SK-N-SH (cell line): ENCODE measurements around the gene GGT5. TPM values are rescaled to one million over a fixed set of nuclear protein-coding genes. Genes with fewer than 3 reads are reported as not detected.

Experiments used
- CTCF ChIA-PET: fragments of 300-600, 350-600 bp; formaldehyde crosslinking; extraction: SDS; loops from one replicate; lab custom pipeline; 2021; lab: Yijun Ruan, JAX
- POLR2A ChIA-PET: fragments of 350-600 bp; sonication (Branson Sonifier 250); formaldehyde crosslinking; extraction: SDS; loops from one replicate; lab custom pipeline; 2020; ENCODE audit warnings: antibody characterized with exemption, inconsistent platforms; lab: Yijun Ruan, JAX
- DNase-seq: peaks from one replicate; pipeline ENCODE4 v3.0.0; 2012
- H2AFZ ChIP-seq: fragments of 200-600 bp; sonication (generic); 2 replicates; pipeline ENCODE4 v1.8.1; 2016; ENCODE audit warnings: antibody characterized with exemption, mild to moderate bottlenecking, low read depth
- H3F3A ChIP-seq: fragments of 200-600 bp; sonication (generic); replicated peaks from 2 replicates; pipeline ENCODE3; 2016; ENCODE audit warnings: antibody characterized with exemption, mild to moderate bottlenecking; ENCODE audit not compliant: insufficient read depth
- H3K27ac ChIP-seq, 2 experiments: fragments of 200-500 bp in 1 of 2; fragments of 200-600 bp in 1 of 2; sonication (Bioruptor generic) in 1 of 2; sonication (generic), shearing (Covaris generic) in 1 of 2; 2 replicates each; pipeline versions ENCODE4 v1.5.1 to v1.6.1; 2014 to 2016; ENCODE audit warnings: low read depth in 2 of 2, inconsistent platforms in 1 of 2, low read length in 1 of 2, mild to moderate bottlenecking in 1 of 2, mixed read lengths in 1 of 2
- H3K27me3 ChIP-seq: fragments of 200-600 bp; sonication (generic), shearing (Covaris generic); 2 replicates; pipeline ENCODE4 v1.6.1; 2016; ENCODE audit warnings: mixed run types; ENCODE audit not compliant: insufficient read depth
- H3K36me3 ChIP-seq, 2 experiments: fragments of 200-500 bp in 1 of 2; fragments of 200-600 bp in 1 of 2; sonication (Bioruptor generic) in 1 of 2; sonication (generic) in 1 of 2; replicated peaks in 1 of 2; 2 replicates each; pipeline versions ENCODE3 to v1.5.1; 2014 to 2016; ENCODE audit warnings: low read length in 1 of 2, mild to moderate bottlenecking in 1 of 2; ENCODE audit not compliant: insufficient read depth in 2 of 2, control insufficient read depth in 1 of 2
- H3K4me1 ChIP-seq, 2 experiments: fragments of 200-500 bp in 1 of 2; fragments of 200-600 bp in 1 of 2; sonication (Bioruptor generic) in 1 of 2; sonication (generic), shearing (Covaris generic) in 1 of 2; 2 replicates each; pipeline versions ENCODE4 v1.5.1 to v1.6.1; 2014 to 2016; ENCODE audit warnings: low read depth in 1 of 2, low read length in 1 of 2, mixed run types in 1 of 2; ENCODE audit not compliant: insufficient read depth in 2 of 2, control insufficient read depth in 1 of 2
- H3K4me2 ChIP-seq: fragments of 200-600 bp; sonication (generic), shearing (Covaris generic); 2 replicates; pipeline ENCODE4 v1.6.1; 2017; ENCODE audit warnings: mixed run types
- H3K4me3 ChIP-seq, 2 experiments: fragments of 200-500 bp in 1 of 2; fragments of 200-600 bp in 1 of 2; sonication (Bioruptor generic) in 1 of 2; sonication (generic), shearing (Covaris generic) in 1 of 2; 2 replicates each; pipeline versions ENCODE4 v1.5.1 to v1.8.1; 2014 to 2016; ENCODE audit warnings: low read depth in 2 of 2, inconsistent platforms in 1 of 2, low read length in 1 of 2, mild to moderate bottlenecking in 1 of 2, mixed read lengths in 1 of 2, moderate library complexity in 1 of 2
- H3K79me2 ChIP-seq: fragments of 200-600 bp; sonication (generic); 2 replicates; pipeline ENCODE4 v1.8.1; 2017; ENCODE audit warnings: mild to moderate bottlenecking; ENCODE audit not compliant: insufficient read depth
- H3K9ac ChIP-seq: fragments of 200-600 bp; sonication (generic); 2 replicates; pipeline ENCODE4 v1.6.1; 2017; ENCODE audit warnings: mixed run types
- H3K9me2 ChIP-seq: fragments of 200-600 bp; sonication (generic); 2 replicates; pipeline ENCODE4 v1.6.1; 2017; ENCODE audit warnings: mixed run types
- H3K9me3 ChIP-seq: fragments of 200-600 bp; sonication (generic); 2 replicates; pipeline ENCODE4 v1.6.1; 2017; ENCODE audit warnings: mixed run types, mild to moderate bottlenecking, moderate library complexity
- H4K20me1 ChIP-seq: fragments of 200-600 bp; sonication (generic); 2 replicates; pipeline ENCODE4 v1.6.1; 2017; ENCODE audit warnings: mild to moderate bottlenecking, mixed run types; ENCODE audit not compliant: insufficient read depth
- EZH2phosphoT487 ChIP-seq: fragments of 200-600 bp; sonication (generic); IDR thresholded peaks from 2 replicates; pipeline ENCODE4 v1.6.1; 2017; ENCODE audit warnings: low read depth, mixed run types, mild to moderate bottlenecking, antibody characterized with exemption, moderate library complexity, borderline replicate concordance
- FOXJ3 ChIP-seq: sonication (generic); formaldehyde crosslinking; IDR thresholded peaks from 2 replicates; pipeline ENCODE4 v1.5.1; 2020; ENCODE audit warnings: mild to moderate bottlenecking, missing genetic modification reagents
- IRF3 ChIP-seq: fragments of 150-350 bp; IDR thresholded peaks from 2 replicates; pipeline ENCODE4 v1.6.1; 2016; ENCODE audit warnings: mild to moderate bottlenecking, low read depth, low read length
- MAX ChIP-seq: IDR thresholded peaks from 2 replicates; pipeline ENCODE4 v1.4.0; 2012; ENCODE audit warnings: low read depth
- MEF2A ChIP-seq: IDR thresholded peaks from 2 replicates; pipeline ENCODE4 v1.4.0; 2012; ENCODE audit warnings: low read depth, borderline replicate concordance
- PBX3 ChIP-seq: IDR thresholded peaks from 2 replicates; pipeline ENCODE4; 2012
- REST ChIP-seq: IDR thresholded peaks from 2 replicates; pipeline ENCODE4 v1.6.1; 2012; ENCODE audit warnings: mild to moderate bottlenecking, low read depth, low read length, moderate library complexity
- TCF12 ChIP-seq: IDR thresholded peaks from 2 replicates; pipeline ENCODE4 v1.4.0; 2012
- USF1 ChIP-seq: IDR thresholded peaks from 2 replicates; pipeline ENCODE4 v1.4.0; 2012; ENCODE audit warnings: low read depth, borderline replicate concordance
- WGBS: methylation state at CpG from one replicate; pipeline ENCODE4 v1.1.6; 2017; ENCODE audit warnings: low lambda C conversion rate; 5-methylcytosine and 5-hydroxymethylcytosine counted together
- polyA plus RNA-seq, 3 experiments: library from polyadenylated mRNA; depleted of rRNA; stranded (reverse); fragments of >200 nt; gene quantifications; 2 replicates each; pipeline ENCODE4 v1.2.3, GENCODE V29; 2012

GGT5 gene
- polyA plus RNA-seq, 1 of the 3 experiments (the other 2 are of a cell fraction), result 4.6 TPM

GRCh38 chr22:24208012-24208749, 36.7 kb downstream of the GGT5 start (continued):
- TF ChIP-seq IRF3 (no peak), REST (no peak), MEF2A (peak; percentile 31; the same call in 1 of the 2 replicates), TCF12 (peak; percentile 92), USF1 (no peak)
- TF ChIP-seq, all 33 proteins: peak for 13

- Histone ChIP-seq H3K9ac (peak overlapping the region; percentile 65), H3K27me3 (no peaks in the 10 kb centered on the region), H2AFZ (peak overlapping the region; percentile 20; the same call in 1 of the 2 replicates), H3K9me2 (no peaks in the 10 kb centered on the region), H3K4me2 (peak overlapping the region; percentile 68), H3K27ac (peak overlapping the region; percentile 53 to 99; a peak in 3 of 4 replicates), H3K36me3 (no peaks in the 10 kb centered on the region), H3F3A (peaks cover 41% of the 10 kb centered on the region), H3K79me2 (no peaks in the 10 kb centered on the region), H3K9me3 (no peaks in the 10 kb centered on the region), H4K20me1 (no peaks in the 10 kb centered on the region), H3K4me1 (peaks cover 0 to 22% of the 10 kb centered on the region in 2 experiments; a peak in 2 of 4 replicates), H3K4me3 (no peak overlapping the region)
- POLR2A ChIA-PET, result no interaction called here
- CTCF ChIA-PET, result no interaction called here
- WGBS, result 43% methylated on average over 8 of the region's 8 CpGs
- no peak for DNase-seq
- peak; percentile 85 for TF ChIP-seq PBX3
- TF ChIP-seq MAX, result no peak
- no peak for TF ChIP-seq EZH2phosphoT487
- TF ChIP-seq FOXJ3 (CRISPR knock-in tag), result no peak
- TF ChIP-seq IRF3, result no peak
Observed at GRCh38 chr22:24207264-24208011, 37.4 kb downstream of the GGT5 start.
